IMR-90 (cell line): ENCODE results near the gene SLC29A3. TPM values are rescaled to one million over a fixed set of nuclear protein-coding genes. Genes with fewer than 3 reads are reported as not detected.

Experiments used
- ATAC-seq: fragments of 200-7000 bp; cut with Tn5 transposase; 2 replicates; pipeline ENCODE4 v1.9.1; 2020; ENCODE audit warnings: low read depth, mild to moderate bottlenecking, moderate library complexity
- BruUV-seq: library from RNA; stranded (reverse); fragments of 400-500 nt; replicated peaks from 2 replicates; lab custom pipeline; 2021; lab: Mats Ljungman, UMichigan
- CTCF ChIA-PET: fragments of 300-600 bp; formaldehyde crosslinking; extraction: SDS; loops from one replicate; lab custom pipeline; 2021; ENCODE audit warnings: antibody characterized with exemption; lab: Yijun Ruan, JAX
- POLR2A ChIA-PET: fragments of 300-600 bp; sonication (Branson Sonifier 250); formaldehyde crosslinking; loops from one replicate; lab custom pipeline; 2022; ENCODE audit warnings: antibody characterized with exemption; ENCODE audit not compliant: unreplicated experiment; lab: Charles Lee
- DNase-seq: peaks from one replicate; pipeline ENCODE4 v3.0.0; 2013
- H2AFZ ChIP-seq: replicated peaks from 2 replicates; pipeline ENCODE3; 2013; ENCODE audit warnings: low read length, mild to moderate bottlenecking; ENCODE audit not compliant: poor library complexity
- H2AK5ac ChIP-seq: 2 replicates; pipeline ENCODE4 v1.6.1; 2013; ENCODE audit warnings: low read depth, low read length, inconsistent platforms
- H2AK9ac ChIP-seq: replicated peaks from 2 replicates; pipeline ENCODE3; 2013; ENCODE audit warnings: mild to moderate bottlenecking, low read depth, low read length, moderate library complexity; ENCODE audit not compliant: poor library complexity
- H2BK120ac ChIP-seq: 2 replicates; pipeline ENCODE4 v1.6.1; 2013; ENCODE audit warnings: low read depth, low read length, inconsistent platforms
- H2BK15ac ChIP-seq: 3 replicates; pipeline ENCODE4 v1.6.1; 2013; ENCODE audit warnings: low read depth, low read length, inconsistent platforms
- H2BK20ac ChIP-seq: 2 replicates; pipeline ENCODE4 v1.6.1; 2013; ENCODE audit warnings: low read depth, mild to moderate bottlenecking, inconsistent platforms, low read length, moderate library complexity
- H2BK5ac ChIP-seq: 2 replicates; pipeline ENCODE4 v1.6.1; 2013; ENCODE audit warnings: mild to moderate bottlenecking, low read depth, low read length, inconsistent platforms; ENCODE audit not compliant: poor library complexity, severe bottlenecking
- H3K14ac ChIP-seq: replicated peaks from 2 replicates; pipeline ENCODE4 v1.6.1; 2013; ENCODE audit warnings: low read depth, low read length, inconsistent platforms
- H3K18ac ChIP-seq: 2 replicates; pipeline ENCODE4 v1.6.1; 2013; ENCODE audit warnings: low read depth, low read length, control low read depth
- H3K23ac ChIP-seq: 2 replicates; pipeline ENCODE4 v1.6.1; 2013; ENCODE audit warnings: low read depth, low read length, inconsistent platforms
- H3K27ac ChIP-seq: 2 replicates; pipeline ENCODE4 v1.5.1; 2013; ENCODE audit warnings: mild to moderate bottlenecking, control low read depth, low read length; ENCODE audit not compliant: insufficient read depth
- H3K27me3 ChIP-seq: 2 replicates; pipeline ENCODE4 v1.6.1; 2013; ENCODE audit warnings: low read length; ENCODE audit not compliant: control insufficient read depth, insufficient read depth
- H3K36me3 ChIP-seq: 2 replicates; pipeline ENCODE4 v1.6.1; 2013; ENCODE audit warnings: low read length, mixed read lengths; ENCODE audit not compliant: control insufficient read depth, insufficient read depth
- H3K4ac ChIP-seq: 2 replicates; pipeline ENCODE4 v1.6.1; 2013; ENCODE audit warnings: low read depth, low read length, inconsistent platforms
- H3K4me1 ChIP-seq: 2 replicates; pipeline ENCODE4 v1.6.1; 2013; ENCODE audit warnings: low read length, mixed read lengths; ENCODE audit not compliant: control insufficient read depth, insufficient read depth
- H3K4me2 ChIP-seq: 2 replicates; pipeline ENCODE4 v1.6.1; 2013; ENCODE audit warnings: low read depth, mild to moderate bottlenecking, control low read depth, low read length, moderate library complexity
- H3K4me3 ChIP-seq: 2 replicates; pipeline ENCODE4 v1.5.1; 2013; ENCODE audit warnings: low read depth, mild to moderate bottlenecking, control low read depth, low read length, moderate library complexity; ENCODE audit not compliant: insufficient read depth
- H3K56ac ChIP-seq: 2 replicates; pipeline ENCODE4 v1.6.1; 2013; ENCODE audit warnings: low read length, inconsistent platforms; ENCODE audit not compliant: insufficient read depth; ENCODE audit errors: extremely low read depth
- H3K79me1 ChIP-seq, 2 experiments: 2 replicates each; pipeline ENCODE4 v1.6.1; 2013; ENCODE audit warnings: low read length in 2 of 2, inconsistent platforms in 1 of 2, low read depth in 1 of 2
- H3K9ac ChIP-seq: 2 replicates; pipeline ENCODE4 v1.6.1; 2013; ENCODE audit warnings: low read depth, low read length, control low read depth
- H3K9me1 ChIP-seq: 2 replicates; pipeline ENCODE4 v1.6.1; 2013; ENCODE audit warnings: low read length, inconsistent platforms; ENCODE audit not compliant: insufficient read depth
- H3K9me3 ChIP-seq: 2 replicates; pipeline ENCODE4 v1.6.1; 2013; ENCODE audit warnings: low read length; ENCODE audit not compliant: control insufficient read depth, insufficient read depth
- H4K20me1 ChIP-seq: 2 replicates; pipeline ENCODE4 v1.6.1; 2013; ENCODE audit warnings: low read length, inconsistent platforms; ENCODE audit not compliant: insufficient read depth
- H4K5ac ChIP-seq: 2 replicates; pipeline ENCODE4 v1.6.1; 2013; ENCODE audit warnings: mild to moderate bottlenecking, low read depth, low read length, control low read depth
- H4K8ac ChIP-seq, 2 experiments: 2 replicates each; pipeline ENCODE4 v1.6.1; 2013; ENCODE audit warnings: low read depth in 2 of 2, low read length in 2 of 2, control low read depth in 1 of 2, inconsistent platforms in 1 of 2
- H4K91ac ChIP-seq: 2 replicates; pipeline ENCODE4 v1.6.1; 2013; ENCODE audit warnings: low read depth, low read length, inconsistent platforms; ENCODE audit not compliant: insufficient read depth
- BHLHE40 ChIP-seq: fragments of 150-350 bp; IDR thresholded peaks from 2 replicates; pipeline ENCODE4 v1.6.1; 2016; ENCODE audit warnings: mild to moderate bottlenecking, low read depth, low read length
- CEBPB ChIP-seq: IDR thresholded peaks from 2 replicates; pipeline ENCODE4 v1.6.1; 2012; ENCODE audit warnings: low read depth, low read length, improper control_type of control experiment
- CHD1 ChIP-seq: IDR thresholded peaks from 2 replicates; pipeline ENCODE4 v1.6.1; 2012; ENCODE audit warnings: low read depth, low read length, improper control_type of control experiment
- FOS ChIP-seq: fragments of 150-350 bp; IDR thresholded peaks from 2 replicates; pipeline ENCODE4 v1.6.1; 2016; ENCODE audit warnings: low read depth, low read length
- NFE2L2 ChIP-seq: fragments of 150-350 bp; IDR thresholded peaks from 2 replicates; pipeline ENCODE4 v1.6.1; 2016; ENCODE audit warnings: low read depth, mild to moderate bottlenecking, low read length
- SMC3 ChIP-seq: fragments of 150-350 bp; IDR thresholded peaks from 2 replicates; pipeline ENCODE4 v1.6.1; 2016; ENCODE audit warnings: low read depth, mild to moderate bottlenecking, antibody characterized with exemption, low read length, moderate library complexity
- whole genome bisulfite sequencing, 2 experiments: methylation state at CpG; one replicate each; pipeline versions ENCODE4 v1.1.5 to v1.1.7; 2013; ENCODE audit warnings: missing lambda C conversion rate in 2 of 2; ENCODE audit not compliant: insufficient read length in 1 of 2; ENCODE audit errors: extremely low coverage in 2 of 2; 5-methylcytosine and 5-hydroxymethylcytosine counted together
- dilution Hi-C: fragments of 300-500 bp; cut with HindIII; formaldehyde crosslinking; loops from one replicate; pipeline ENCODE4 v1.14.3; 2018; ENCODE audit warnings: low sequenced_read_pairs; ENCODE audit not compliant: unreplicated experiment
- in situ Hi-C: fragments of 300-500 bp; cut with MboI; formaldehyde crosslinking; loops from 3 replicates; pipeline ENCODE4 v1.14.3; 2019; ENCODE audit warnings: low sequenced_read_pairs, inconsistent platforms, mixed read lengths
- intact Hi-C: fragments of 100-400 bp; cut with micrococcal nuclease; formaldehyde crosslinking; loops from 2 replicates; pipeline ENCODE4 v1.10.0; 2022
- polyA plus RNA-seq, 3 experiments: library from polyadenylated mRNA; depleted of rRNA; stranded (reverse); fragments of >200 nt; gene quantifications; 2 replicates each; pipeline ENCODE4 v1.2.3, GENCODE V29; 2012; ENCODE audit warnings: low replicate concordance in 1 of 3
- total RNA-seq: library from RNA; depleted of rRNA; stranded (reverse); fragments of >200 nt; gene quantifications from 2 replicates; pipeline ENCODE4 v1.2.3, GENCODE V29; 2012
- TF ChIP-seq, protein P1 (sequence below): fragments of 150-350 bp; IDR thresholded peaks from 2 replicates; pipeline ENCODE4 v1.6.1; 2016; ENCODE audit warnings: low read depth, mild to moderate bottlenecking, low read length, moderate library complexity, borderline replicate concordance

Gene SLC29A3
- total and polyA plus RNA-seq, 2 of the 4 experiments (the other 2 are of a cell fraction) = 0.72 to 3.0 TPM

GRCh38 chr10:71314028-71314693 is 4.9 kb upstream of the SLC29A3 start (continued):
- TF ChIP-seq FOS = no peak

DNA sequence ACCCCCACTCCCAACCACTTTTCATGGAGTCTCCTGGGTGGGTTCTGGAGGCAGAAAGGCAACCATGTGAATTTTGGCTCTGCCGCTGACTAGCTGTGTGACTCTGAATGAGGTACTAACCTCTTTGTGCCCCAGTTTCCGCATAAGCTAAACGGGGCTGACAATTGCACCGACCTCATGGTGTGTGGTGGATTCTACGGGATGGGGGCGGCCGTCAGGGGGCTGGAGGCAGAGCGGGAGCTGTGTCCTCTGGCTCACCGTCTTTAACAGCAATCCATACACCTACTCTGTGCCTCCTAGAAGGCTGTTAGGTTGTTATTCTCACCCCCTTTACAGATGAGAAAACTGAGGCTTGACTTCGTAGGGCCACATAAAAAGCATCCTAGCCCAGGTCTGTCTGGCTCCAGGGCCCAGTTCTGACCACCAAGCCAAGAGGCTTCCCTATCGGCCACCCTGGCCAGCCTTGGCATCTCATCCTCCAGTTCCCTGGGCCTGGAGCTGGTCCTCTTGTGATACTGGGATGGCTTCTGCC is 4.3 kb upstream of the SLC29A3 start:
- Histone ChIP-seq H3K14ac (no peak overlapping the region), H2BK15ac (no peak overlapping the region), H4K20me1 (no peaks in the 10 kb centered on the region), H4K8ac (no peak overlapping the region), H2AK5ac (no peak overlapping the region; the same call in 1 of the 2 replicates), H3K9me1 (no peaks in the 10 kb centered on the region; the same call in 1 of the 2 replicates), H3K4me2 (peak overlapping the region; percentile 41; the same call in 1 of the 2 replicates), H2BK20ac (no peak overlapping the region), H2AK9ac (no peak overlapping the region), H3K4me1 (peaks cover 4% of the 10 kb centered on the region; the same call in 1 of the 2 replicates), H3K18ac (no peak overlapping the region), H3K27ac (no peak overlapping the region), H3K36me3 (no peaks in the 10 kb centered on the region), H3K9ac (no peak overlapping the region), H4K91ac (no peak overlapping the region), H3K56ac (no peak overlapping the region), H4K5ac (no peak overlapping the region), H3K27me3 (peaks cover 11% of the 10 kb centered on the region), H3K23ac (no peak overlapping the region), H3K4me3 (no peak overlapping the region), H3K9me3 (no peaks in the 10 kb centered on the region), H3K79me1 (no peaks in the 10 kb centered on the region), H2AFZ (peak overlapping the region; percentile 60), H3K4ac (no peak overlapping the region), H2BK120ac (no peak overlapping the region), H2BK5ac (no peak overlapping the region)
- no TSS peak for BruUV-seq
- WGBS, 2 experiments = 71% methylated on average over 1 of the region's 11 CpGs; no CpG with 5 or more reads in 1 of the 2 experiments
- in situ Hi-C loops (loop anchor here (5.0 to 10.0 kb wide), 3 partner anchors 258 to 500 kb away; no protein-coding TSS in a partner anchor), intact Hi-C loops (loop anchor here (1.0 to 10.0 kb wide), 7 partner anchors 63 to 730 kb away; no protein-coding TSS in a partner anchor), dilution Hi-C loops (no loop called here)
- ATAC-seq (no peak), DNase-seq (no peak)
- TF ChIP-seq CHD1 (no peak), CEBPB (no peak), BHLHE40 (no peak), NFE2L2 (no peak), SMC3 (no peak)
- TF ChIP-seq, protein P1, sequence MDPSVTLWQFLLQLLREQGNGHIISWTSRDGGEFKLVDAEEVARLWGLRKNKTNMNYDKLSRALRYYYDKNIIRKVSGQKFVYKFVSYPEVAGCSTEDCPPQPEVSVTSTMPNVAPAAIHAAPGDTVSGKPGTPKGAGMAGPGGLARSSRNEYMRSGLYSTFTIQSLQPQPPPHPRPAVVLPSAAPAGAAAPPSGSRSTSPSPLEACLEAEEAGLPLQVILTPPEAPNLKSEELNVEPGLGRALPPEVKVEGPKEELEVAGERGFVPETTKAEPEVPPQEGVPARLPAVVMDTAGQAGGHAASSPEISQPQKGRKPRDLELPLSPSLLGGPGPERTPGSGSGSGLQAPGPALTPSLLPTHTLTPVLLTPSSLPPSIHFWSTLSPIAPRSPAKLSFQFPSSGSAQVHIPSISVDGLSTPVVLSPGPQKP = no peak
- ChIA-PET CTCF (interaction anchor here (0.7 to 1.6 kb wide), 5 partner anchors 10 to 295 kb away, joined by 3 to 5 read pairs (median 3); no protein-coding TSS in a partner anchor), POLR2A (no interaction called here)
